Neuron (in vitro differentiated cells): Measurements from ENCODE around the gene MESP1.
A peak's percentile ranks its signal among the peaks of the same experiment; 100 is the strongest.
"Not testable (repeated sequence)": the region's sequence is repeated elsewhere in the genome, so short reads cannot be mapped to it uniquely, and the experiment has no call there.

ENCODE experiments used
- H2AFZ ChIP-seq: one replicate; pipeline ENCODE4 v1.6.1; 2013; ENCODE audit warnings: low read depth, mild to moderate bottlenecking, inconsistent platforms, low read length, moderate library complexity
- H3K27me3 ChIP-seq: one replicate; pipeline ENCODE4 v1.6.1; 2013; ENCODE audit warnings: low read length; ENCODE audit not compliant: insufficient read depth
- H3K36me3 ChIP-seq: one replicate; pipeline ENCODE4 v1.6.1; 2013; ENCODE audit warnings: low read length; ENCODE audit not compliant: insufficient read depth
- H3K4me1 ChIP-seq: one replicate; pipeline ENCODE4 v1.6.1; 2013; ENCODE audit warnings: low read length; ENCODE audit not compliant: insufficient read depth
- H3K4me3 ChIP-seq: 2 replicates; pipeline ENCODE4 v1.5.1; 2013; ENCODE audit warnings: mild to moderate bottlenecking, low read length, moderate library complexity
- H3K9me3 ChIP-seq: one replicate; pipeline ENCODE4 v1.6.1; 2013; ENCODE audit warnings: low read length

Gene MESP1, protein sequence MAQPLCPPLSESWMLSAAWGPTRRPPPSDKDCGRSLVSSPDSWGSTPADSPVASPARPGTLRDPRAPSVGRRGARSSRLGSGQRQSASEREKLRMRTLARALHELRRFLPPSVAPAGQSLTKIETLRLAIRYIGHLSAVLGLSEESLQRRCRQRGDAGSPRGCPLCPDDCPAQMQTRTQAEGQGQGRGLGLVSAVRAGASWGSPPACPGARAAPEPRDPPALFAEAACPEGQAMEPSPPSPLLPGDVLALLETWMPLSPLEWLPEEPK

DNA sequence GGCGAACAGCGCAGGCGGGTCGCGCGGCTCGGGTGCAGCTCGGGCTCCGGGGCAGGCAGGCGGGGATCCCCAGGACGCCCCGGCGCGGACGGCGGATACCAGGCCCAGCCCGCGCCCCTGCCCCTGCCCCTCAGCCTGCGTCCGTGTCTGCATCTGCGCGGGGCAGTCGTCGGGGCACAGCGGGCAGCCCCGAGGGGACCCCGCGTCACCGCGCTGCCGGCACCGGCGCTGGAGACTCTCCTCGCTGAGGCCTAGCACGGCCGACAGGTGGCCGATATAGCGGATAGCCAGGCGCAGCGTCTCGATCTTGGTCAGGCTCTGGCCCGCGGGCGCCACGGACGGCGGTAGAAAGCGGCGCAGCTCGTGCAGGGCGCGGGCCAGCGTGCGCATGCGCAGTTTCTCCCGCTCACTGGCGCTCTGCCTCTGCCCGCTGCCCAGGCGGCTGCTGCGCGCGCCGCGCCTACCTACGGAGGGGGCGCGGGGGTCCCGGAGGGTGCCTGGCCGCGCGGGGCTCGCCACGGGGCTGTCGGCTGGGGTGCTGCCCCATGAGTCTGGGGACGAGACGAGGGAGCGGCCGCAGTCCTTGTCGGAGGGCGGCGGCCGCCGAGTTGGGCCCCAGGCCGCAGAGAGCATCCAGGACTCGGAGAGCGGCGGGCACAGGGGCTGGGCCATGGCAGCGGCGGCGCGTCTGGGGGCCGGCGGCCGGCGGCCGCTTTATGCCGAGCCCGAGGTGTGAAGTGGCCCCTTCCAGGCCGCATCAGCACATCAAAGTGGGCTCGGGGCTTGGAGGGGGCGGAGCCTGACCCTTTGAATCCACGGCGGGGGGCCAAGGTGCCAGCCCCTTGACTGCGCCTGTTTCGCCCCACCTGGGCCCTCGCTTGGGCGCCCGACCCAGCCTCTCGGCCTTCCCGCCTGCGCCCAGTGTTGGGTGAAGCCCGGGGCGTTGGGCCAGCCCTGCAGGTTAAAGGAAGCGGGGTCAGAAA is at the start of gene MESP1:
MESP1 (minus strand) TSS at position 690 of the 983 bp plus-strand sequence; CDS start at position 672, 18 bp downstream.
- H3K4me1 ChIP-seq: no peaks in the 10 kb centered on the region
- peak within 1 kb of the TSS; percentile 54 for H3K4me3 ChIP-seq
- H3K36me3 ChIP-seq: no peaks in the 10 kb centered on the region
- H2AFZ ChIP-seq: peak within 1 kb of the TSS; percentile 90
- no peaks in the 10 kb centered on the region for H3K9me3 ChIP-seq
- peaks cover 57% of the 10 kb centered on the region for H3K27me3 ChIP-seq

DNA sequence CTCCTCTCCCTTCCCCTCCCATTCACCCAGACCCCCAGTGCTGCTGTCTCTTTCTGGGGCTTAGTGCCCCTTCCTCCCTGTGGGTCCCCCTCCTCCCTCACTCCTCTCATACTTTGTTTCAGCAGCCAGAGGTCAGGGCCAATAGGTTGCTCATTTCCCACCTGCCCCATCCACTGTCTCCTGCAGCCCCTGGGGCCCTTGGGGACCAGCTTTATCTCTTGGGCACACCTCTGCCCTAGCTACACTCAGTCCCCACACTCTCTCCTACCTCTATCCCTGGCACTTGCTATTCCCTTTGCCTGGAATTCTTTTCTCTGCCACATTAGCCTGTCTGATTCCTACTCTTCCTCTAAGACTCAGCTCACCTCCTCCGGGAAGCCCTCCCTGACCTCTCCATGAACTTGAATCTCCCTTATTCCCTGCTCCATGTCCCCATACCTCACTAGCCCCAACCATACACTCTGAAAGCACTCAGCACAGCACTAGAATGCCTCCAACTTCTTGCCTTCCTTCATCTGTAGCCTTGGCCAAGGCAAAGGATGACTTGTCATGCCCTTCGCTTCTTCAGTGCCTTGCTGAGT is 49.0 kb upstream of the MESP1 start:
- Histone ChIP-seq H3K9me3 (no peaks in the 10 kb centered on the region), H3K27me3 (no peaks in the 10 kb centered on the region), H3K4me3 (no peak overlapping the region), H3K4me1 (no peaks in the 10 kb centered on the region), H2AFZ (no peak overlapping the region), H3K36me3 (no peaks in the 10 kb centered on the region)

DNA sequence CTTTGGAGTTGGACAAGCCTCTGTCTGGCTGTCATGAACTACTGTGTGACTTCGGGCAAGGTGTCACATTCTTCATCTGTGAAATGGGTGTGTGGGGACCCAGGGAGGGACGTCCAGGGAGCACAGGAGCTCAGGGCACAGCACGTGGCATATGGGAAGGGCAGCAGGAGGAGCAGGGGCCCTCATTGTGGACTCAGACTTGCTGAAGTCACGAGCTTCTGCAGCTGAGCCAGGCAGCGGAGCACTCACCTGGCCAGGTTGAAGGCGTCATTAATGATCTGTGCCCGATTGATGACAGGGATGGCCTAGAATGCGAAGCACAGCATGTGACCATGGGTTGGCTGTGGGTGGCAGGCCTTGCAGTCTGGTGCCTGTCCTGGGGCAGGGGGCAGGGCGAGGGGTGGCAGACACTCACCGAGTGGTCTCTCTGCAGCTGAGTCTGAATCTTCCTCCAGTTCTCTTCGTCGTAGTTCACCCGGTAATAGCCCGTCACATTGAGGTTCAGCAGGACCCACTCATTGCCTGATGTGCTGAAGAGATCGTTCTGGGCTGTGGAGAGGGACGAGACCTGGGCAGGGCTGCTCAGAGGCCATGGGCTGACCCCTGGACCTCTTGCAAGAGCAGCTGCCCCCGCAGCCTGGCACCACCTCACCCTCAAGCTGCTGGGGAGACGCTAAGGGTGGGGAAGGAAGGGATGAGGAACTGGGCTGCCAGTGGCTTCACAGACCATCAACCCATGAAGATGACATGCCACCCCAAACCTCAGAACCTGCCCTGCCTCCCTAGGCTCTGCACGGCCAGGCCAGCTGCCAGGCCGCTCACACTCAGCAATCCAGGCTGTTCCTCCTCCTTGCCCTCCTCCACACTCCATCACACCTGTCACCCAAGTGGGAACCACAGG is 48.2 kb upstream of the MESP1 start:
- Histone ChIP-seq H2AFZ (no peak overlapping the region), H3K4me1 (no peaks in the 10 kb centered on the region), H3K4me3 (no peak overlapping the region), H3K36me3 (no peaks in the 10 kb centered on the region), H3K9me3 (no peaks in the 10 kb centered on the region), H3K27me3 (no peaks in the 10 kb centered on the region)

DNA sequence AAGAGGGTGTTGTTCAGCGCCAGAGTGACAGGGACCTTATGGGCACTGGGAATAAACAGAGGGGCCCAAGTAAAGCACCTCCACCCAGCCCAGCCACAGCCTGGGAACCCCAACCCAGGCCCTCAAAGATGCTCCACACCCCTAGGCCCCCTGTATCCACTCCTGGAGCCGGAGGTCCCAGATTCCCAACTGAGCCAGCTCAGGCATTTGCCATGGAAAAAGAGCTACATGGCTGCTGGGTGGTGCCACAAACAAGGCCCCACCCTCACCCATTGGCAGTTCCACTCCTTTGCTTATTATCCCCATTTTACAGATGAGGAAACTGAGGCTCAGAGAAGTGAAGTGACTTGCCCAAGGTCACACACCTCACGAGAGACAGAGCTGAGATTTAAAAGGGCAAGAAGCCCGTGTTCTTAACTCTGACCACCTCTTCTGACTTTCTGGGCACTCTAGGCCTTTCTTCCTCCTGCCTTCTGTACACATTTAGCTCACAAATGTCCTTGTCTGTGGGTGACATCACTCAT is 46.7 kb upstream of the MESP1 start:
- Histone ChIP-seq H3K27me3 (no peaks in the 10 kb centered on the region), H3K4me1 (no peaks in the 10 kb centered on the region), H2AFZ (no peak overlapping the region), H3K36me3 (no peaks in the 10 kb centered on the region), H3K4me3 (no peak overlapping the region), H3K9me3 (no peaks in the 10 kb centered on the region)

DNA sequence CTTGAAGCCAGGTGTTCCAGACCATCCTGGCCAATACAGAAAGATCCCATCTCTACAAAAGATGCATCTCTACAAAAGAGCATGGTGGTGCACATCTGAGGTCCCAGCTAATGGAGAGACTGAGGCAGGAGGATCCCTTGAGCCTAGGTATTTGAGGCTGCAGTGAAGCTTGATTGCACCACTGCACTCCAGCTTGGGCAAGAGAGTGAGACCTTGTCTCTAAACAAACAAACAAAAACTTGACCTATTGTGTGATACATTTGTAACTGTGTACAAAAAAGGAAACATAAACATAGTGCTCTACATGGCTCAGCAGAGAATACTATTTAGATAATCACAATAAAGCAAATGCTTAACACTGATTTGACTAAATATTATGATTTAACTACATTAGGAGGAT is 44.9 kb upstream of the MESP1 start:
- no peaks in the 10 kb centered on the region for H3K9me3 ChIP-seq
- no peak overlapping the region for H3K4me3 ChIP-seq
- H3K4me1 ChIP-seq: no peaks in the 10 kb centered on the region
- no peaks in the 10 kb centered on the region for H3K36me3 ChIP-seq
- no peak overlapping the region for H2AFZ ChIP-seq
- H3K27me3 ChIP-seq: no peaks in the 10 kb centered on the region

DNA sequence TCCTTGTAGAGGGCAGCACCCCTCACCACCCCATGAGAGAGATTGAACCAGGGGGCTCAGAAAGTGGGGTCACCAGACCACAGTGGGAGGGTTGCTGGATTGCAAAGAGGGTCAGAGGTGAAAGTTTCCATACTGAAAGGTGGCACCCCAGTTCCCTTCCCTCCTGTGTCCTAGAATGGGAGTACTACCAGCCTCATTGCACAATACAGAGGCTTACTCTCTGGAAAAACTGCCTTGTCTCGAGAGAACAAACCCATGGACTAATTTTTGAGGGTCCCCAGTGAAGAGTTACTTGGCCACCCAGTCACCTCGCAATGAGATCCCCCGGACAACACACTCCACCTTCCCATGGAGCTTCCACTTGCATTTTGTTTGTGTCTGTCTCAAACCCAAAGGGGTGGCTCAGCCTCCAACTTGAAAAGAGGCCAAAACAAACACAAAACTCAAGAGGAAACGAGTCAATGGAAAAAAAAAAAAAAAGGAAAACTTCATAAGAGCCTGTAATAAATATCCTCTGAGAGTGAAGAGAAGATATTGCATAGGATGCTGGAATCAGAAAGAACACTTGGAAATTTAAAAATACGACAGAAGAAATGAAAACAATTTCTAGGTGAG is 43.7 kb upstream of the MESP1 start:
- H3K36me3 ChIP-seq: no peaks in the 10 kb centered on the region
- no peak overlapping the region for H3K4me3 ChIP-seq
- H2AFZ ChIP-seq: no peak overlapping the region
- H3K4me1 ChIP-seq: no peaks in the 10 kb centered on the region
- no peaks in the 10 kb centered on the region for H3K9me3 ChIP-seq
- no peaks in the 10 kb centered on the region for H3K27me3 ChIP-seq

DNA sequence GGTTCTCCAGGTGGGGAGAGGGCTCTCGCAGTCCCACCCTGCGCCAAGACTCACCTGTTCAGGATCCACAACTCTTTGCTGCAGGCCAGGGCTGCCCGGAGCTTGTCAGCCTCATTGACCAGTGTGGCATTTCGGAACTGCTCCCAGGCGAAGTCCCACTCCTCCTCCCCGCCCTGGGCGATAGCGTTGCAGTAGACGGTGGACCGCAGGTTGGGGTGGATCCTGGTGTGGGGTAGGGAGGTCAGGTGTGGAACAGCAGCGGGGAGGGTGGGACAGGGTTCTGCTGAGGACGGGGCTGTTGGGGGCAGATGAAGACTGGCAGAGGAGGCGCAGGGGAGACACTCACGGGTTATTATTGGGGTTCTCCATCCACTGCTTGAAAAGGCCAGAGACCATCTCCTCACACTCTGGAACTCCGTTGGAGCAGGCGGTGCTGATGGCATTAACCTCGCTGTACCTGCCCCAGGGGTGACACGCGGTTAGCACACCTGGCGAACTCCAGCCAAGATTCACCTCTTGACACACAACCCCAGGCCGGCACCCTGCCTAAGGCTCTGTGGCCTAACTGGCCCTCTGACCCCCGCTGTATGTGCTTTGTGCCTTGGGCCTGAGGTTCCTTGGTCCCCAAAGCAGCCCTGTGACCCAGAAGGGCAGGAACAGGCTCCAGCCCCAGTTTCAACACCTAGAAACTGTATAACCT is 41.2 kb upstream of the MESP1 start:
- Histone ChIP-seq H3K36me3 (no peaks in the 10 kb centered on the region), H3K4me3 (no peak overlapping the region), H3K9me3 (peaks cover 6% of the 10 kb centered on the region)

DNA sequence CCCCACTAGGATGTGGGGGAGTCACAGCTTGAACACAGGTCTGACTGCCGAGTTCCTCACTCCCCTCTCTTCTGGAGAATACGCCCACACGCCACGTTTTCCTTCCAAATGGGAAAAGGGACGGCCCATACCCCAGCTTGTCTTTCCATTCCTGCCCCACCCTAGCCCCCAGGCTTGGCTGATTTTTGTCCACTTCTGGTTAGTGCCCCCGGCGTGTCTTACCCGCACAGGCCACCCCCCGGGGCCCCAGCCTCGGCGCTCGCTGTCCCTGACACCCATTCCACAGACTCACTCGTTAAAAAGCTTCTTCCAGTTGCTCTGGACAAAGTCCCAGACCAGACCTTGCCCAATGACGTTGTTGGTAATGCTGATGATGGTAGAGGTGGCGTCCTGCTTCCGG is 39.6 kb upstream of the MESP1 start:
- Histone ChIP-seq H2AFZ (no peak overlapping the region), H3K9me3 (peaks cover 6% of the 10 kb centered on the region), H3K27me3 (no peaks in the 10 kb centered on the region), H3K36me3 (no peaks in the 10 kb centered on the region), H3K4me1 (no peaks in the 10 kb centered on the region), H3K4me3 (no peak overlapping the region)

More for the DNA sequence above, 41.2 kb upstream of the MESP1 start:
- H3K4me1 ChIP-seq: no peaks in the 10 kb centered on the region
- no peaks in the 10 kb centered on the region for H3K27me3 ChIP-seq
- H2AFZ ChIP-seq: no peak overlapping the region

DNA sequence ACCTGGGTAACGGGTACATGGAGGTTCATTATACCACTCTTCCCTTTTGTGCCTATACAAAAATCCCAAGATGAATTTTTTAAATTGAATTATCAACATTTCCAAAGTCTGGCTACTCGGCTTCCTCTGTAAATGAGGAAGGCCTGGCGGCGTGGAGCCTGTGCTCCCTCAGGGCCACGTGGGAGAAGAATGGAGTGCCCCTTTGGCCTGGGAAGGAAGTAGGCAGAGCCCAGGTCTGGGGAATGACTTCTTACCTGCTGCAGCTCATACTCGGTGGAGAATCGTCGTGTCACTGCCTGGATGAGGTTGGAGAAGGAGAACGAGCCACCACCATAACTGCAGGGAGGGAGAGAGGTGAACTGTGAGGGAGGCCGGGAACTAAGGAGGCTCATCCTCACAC is 39.2 kb upstream of the MESP1 start:
- no peak overlapping the region for H3K4me3 ChIP-seq
- no peaks in the 10 kb centered on the region for H3K4me1 ChIP-seq
- no peaks in the 10 kb centered on the region for H3K27me3 ChIP-seq
- no peaks in the 10 kb centered on the region for H3K36me3 ChIP-seq
- peaks cover 6% of the 10 kb centered on the region for H3K9me3 ChIP-seq
- H2AFZ ChIP-seq: no peak overlapping the region

DNA sequence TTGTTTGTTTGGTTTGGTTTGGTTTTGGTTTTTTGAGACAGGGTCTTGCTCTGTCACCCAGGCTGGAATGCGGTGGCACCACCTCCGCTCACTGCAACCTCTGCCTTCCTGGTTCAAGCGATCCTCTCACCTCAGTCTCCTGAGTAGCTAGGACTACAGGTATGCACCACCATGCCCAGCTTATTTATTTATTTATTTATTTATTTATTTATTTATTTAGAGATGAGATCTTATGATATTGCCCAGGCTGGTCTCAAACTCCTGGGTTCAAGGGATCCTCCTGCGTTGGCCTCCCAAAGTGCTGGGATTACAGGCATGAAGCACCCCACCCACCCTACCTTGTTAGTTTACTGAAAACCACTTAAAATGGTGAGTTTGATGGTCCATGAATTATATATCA is 37.5 kb upstream of the MESP1 start:
- not testable (repeated sequence) for H3K36me3 ChIP-seq, H3K9me3 ChIP-seq, H3K27me3 ChIP-seq, H3K4me3 ChIP-seq, H3K4me1 ChIP-seq, H2AFZ ChIP-seq

DNA sequence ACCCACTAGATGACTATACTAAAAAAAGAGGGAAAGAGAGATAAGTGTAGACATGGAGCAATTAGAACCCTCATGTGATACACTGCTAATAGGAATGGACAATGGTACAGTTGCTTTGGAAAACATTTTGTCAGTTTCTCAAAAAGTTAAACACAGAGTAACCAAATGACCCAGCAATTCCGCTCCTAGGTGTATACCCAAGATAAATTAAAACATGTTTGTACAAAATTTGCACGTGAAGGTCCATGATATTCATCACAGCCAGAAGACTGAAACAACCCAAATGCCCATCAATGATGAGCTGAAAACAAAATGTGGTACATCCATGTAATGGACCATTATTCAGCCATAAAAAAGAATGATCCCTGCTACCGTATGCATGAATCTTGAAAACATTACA is 36.9 kb upstream of the MESP1 start:
- peaks cover 6% of the 10 kb centered on the region for H3K9me3 ChIP-seq
- no peaks in the 10 kb centered on the region for H3K36me3 ChIP-seq
- H3K4me1 ChIP-seq: no peaks in the 10 kb centered on the region
- no peak overlapping the region for H3K4me3 ChIP-seq
- H2AFZ ChIP-seq: no peak overlapping the region
- H3K27me3 ChIP-seq: no peaks in the 10 kb centered on the region

DNA sequence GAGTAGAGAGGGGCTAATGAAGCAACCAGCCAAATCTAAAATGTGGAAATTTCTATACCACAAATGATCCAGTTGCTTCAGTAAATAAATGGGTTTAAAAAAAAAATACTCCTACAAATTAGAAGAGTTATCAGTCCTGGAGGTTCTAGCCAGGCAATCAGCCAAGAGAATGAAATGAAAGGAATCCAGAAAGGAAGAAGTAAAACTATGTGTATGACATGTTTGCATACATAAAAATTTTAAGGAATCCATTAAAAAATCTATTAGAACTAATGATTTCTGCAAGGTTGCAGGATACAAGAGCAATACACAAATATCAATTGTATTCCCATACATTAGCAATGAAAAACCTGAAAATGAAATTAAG is 34.7 kb upstream of the MESP1 start:
- H2AFZ ChIP-seq: no peak overlapping the region
- H3K9me3 ChIP-seq: peaks cover 6% of the 10 kb centered on the region
- H3K27me3 ChIP-seq: no peaks in the 10 kb centered on the region
- no peaks in the 10 kb centered on the region for H3K36me3 ChIP-seq
- H3K4me1 ChIP-seq: no peaks in the 10 kb centered on the region
- H3K4me3 ChIP-seq: no peak overlapping the region
